Spleen (tissue), 11 donors: Measurements from ENCODE around the gene SH3D19. TPM values are rescaled to one million over a fixed set of nuclear protein-coding genes. Genes with fewer than 3 reads are reported as not detected.
"Not testable (repeated sequence)": the region's sequence is repeated elsewhere in the genome, so short reads cannot be mapped to it uniquely, and the experiment has no call there.

Experiments
- DNase-seq: peaks from one replicate; pipeline ENCODE4 v3.0.0-alpha.2; 2020
- H3K27ac ChIP-seq, 8 donors: fragments of 200-600 bp; sonication (generic) in 7 of 8; 1 replicate in 4 of 8; 2 replicates in 4 of 8; pipeline versions ENCODE4 v1.5.0 to v1.8.0; 2016 to 2021; ENCODE audit warnings: inconsistent platforms in 4 of 8, mild to moderate bottlenecking in 4 of 8, moderate library complexity in 1 of 8
- H3K27me3 ChIP-seq, 7 donors: fragments of 200-600 bp; sonication (generic) in 6 of 7; replicated peaks in 1 of 7; 1 replicate in 4 of 7; 2 replicates in 3 of 7; pipeline versions ENCODE4 v1.5.0 to v1.8.0; 2016 to 2021; ENCODE audit warnings: inconsistent platforms in 3 of 7, mild to moderate bottlenecking in 1 of 7
- H3K36me3 ChIP-seq, 6 donors: fragments of 200-600 bp; sonication (generic) in 5 of 6; 1 replicate in 4 of 6; 2 replicates in 2 of 6; pipeline versions ENCODE4 v1.5.0 to v1.8.0; 2016 to 2021; ENCODE audit warnings: inconsistent platforms in 2 of 6
- H3K4me1 ChIP-seq, 6 donors: fragments of 200-600 bp; sonication (generic) in 5 of 6; 1 replicate in 3 of 6; 2 replicates in 3 of 6; pipeline versions ENCODE4 v1.5.0 to v1.8.0; 2016 to 2021; ENCODE audit warnings: inconsistent platforms in 3 of 6
- H3K4me3 ChIP-seq, 8 donors: fragments of 200-600 bp; sonication (generic) in 7 of 8; 1 replicate in 4 of 8; 2 replicates in 4 of 8; pipeline versions ENCODE4 v1.5.0 to v1.8.0; 2016 to 2021; ENCODE audit warnings: inconsistent platforms in 4 of 8, mild to moderate bottlenecking in 4 of 8, moderate library complexity in 2 of 8
- H3K9me3 ChIP-seq, 8 donors: fragments of 200-600 bp; sonication (generic) in 7 of 8; 1 replicate in 4 of 8; 2 replicates in 4 of 8; pipeline versions ENCODE4 v1.5.0 to v1.8.0; 2016 to 2021; ENCODE audit warnings: inconsistent platforms in 4 of 8
- CTCF ChIP-seq, 11 experiments: fragments of 200-600 bp in 7 of 11; fragments of 450-650 bp in 4 of 11; sonication (generic) in 4 of 11; IDR thresholded peaks in 8 of 11; conservative IDR thresholded peaks in 3 of 11; 1 replicate in 7 of 11; 2 replicates in 4 of 11; pipeline versions ENCODE4 v1.4.0 to v1.8.0; 2016 to 2021; ENCODE audit warnings: antibody characterized with exemption in 11 of 11, inconsistent platforms in 4 of 11, mild to moderate bottlenecking in 1 of 11
- POLR2A ChIP-seq, 3 donors: fragments of 450-650 bp; IDR thresholded peaks; one replicate each; pipeline ENCODE4 v1.5.1; 2017; ENCODE audit warnings: antibody characterized with exemption in 3 of 3, mild to moderate bottlenecking in 1 of 3
- POLR2AphosphoS5 ChIP-seq, 3 donors: sonication (generic); formaldehyde crosslinking; IDR thresholded peaks; one replicate each; pipeline ENCODE4 v1.5.1; 2017; ENCODE audit warnings: antibody characterized with exemption in 3 of 3
- WGBS, 5 donors: extraction: QIAGEN DNeasy Blood & Tissue Kit in 3 of 5; methylation state at CpG; one replicate each; pipeline versions ENCODE4 v1.1.5 to v1.1.7; 2013 to 2018; 5-methylcytosine and 5-hydroxymethylcytosine counted together
- intact Hi-C: fragments of 100-400 bp; cut with DNase I; formaldehyde crosslinking; loops from one replicate; pipeline ENCODE4 v1.15.0; 2023; ENCODE audit warnings: low total_unique reads
- polyA plus RNA-seq, 3 donors: library from polyadenylated mRNA; stranded (reverse); fragments of 200-250 nt; gene quantifications; one replicate each; pipeline ENCODE4 v1.2.1, GENCODE V29; 2013
- total RNA-seq, 7 donors: library from RNA; depleted of rRNA in 3 of 7; stranded (reverse); fragments of >200 nt in 3 of 7; fragmentation: NEBNext Ultra II Directional in 4 of 7; extraction: Animal tissue kit (Norgen Biotek cat#: 25700) in 4 of 7; gene quantifications; one replicate each; pipeline versions ENCODE4 v1.1.0 to v1.2.1, GENCODE V29; 2016 to 2021
- donor health status: healthy with polysubstance abuse.
- donor health status: DM: no; HTN: no; CAD: no; lungs with moderate emphysema.
- donor health status: DM: no; HTN: no; CAD: no.
- donor health status: Bipolar disorder and iron deficiency.
- donor health status: healthy.
- donor health status: DM: no; HTN: no; CAD: no.
- donor health status: DM: yes; HTN: yes; CAD: no.

The SH3D19 gene
- total and polyA plus RNA-seq, 10 donors: 3.0 to 33.3 (median 14.7) TPM

- H3K27me3 ChIP-seq: no peaks in the 10 kb centered on the region
- H3K9me3 ChIP-seq: peaks cover 0 to 6% (median 0%) of the 10 kb centered on the region in 8 donors
- no peaks in the 10 kb centered on the region for H3K4me1 ChIP-seq
- DNase-seq: no peak
- TF ChIP-seq CTCF (IDR thresholded peaks at IDR 0.05 in 8 of 11, conservative IDR thresholded peaks at IDR 0.05 in 3 of 11): no peak
- TF ChIP-seq POLR2AphosphoS5 (IDR thresholded peaks at IDR 0.05): no peak
- no peak for TF ChIP-seq POLR2A (IDR thresholded peaks at IDR 0.05)
- no peaks in the 10 kb centered on the region for H3K36me3 ChIP-seq
- intact Hi-C loops: no loop called here
- 90 to 96% (median 92%) methylated on average over 3 of the region's 3 CpGs for WGBS, 5 donors
- no peak overlapping the region for H3K27ac ChIP-seq
- H3K4me3 ChIP-seq: no peak overlapping the region
These were observed 85.8 kb downstream of the SH3D19 start for GRCh38 chr4:151239608-151240007.

- TF ChIP-seq POLR2AphosphoS5 (IDR thresholded peaks at IDR 0.05): no peak
- no peak for TF ChIP-seq CTCF (IDR thresholded peaks at IDR 0.05 in 8 of 11, conservative IDR thresholded peaks at IDR 0.05 in 3 of 11)
- TF ChIP-seq POLR2A (IDR thresholded peaks at IDR 0.05): no peak
- intact Hi-C loops: no loop called here
- peaks cover 0 to 6% (median 0%) of the 10 kb centered on the region in 8 donors for H3K9me3 ChIP-seq
- no peak overlapping the region for H3K27ac ChIP-seq
- DNase-seq: no peak
- H3K27me3 ChIP-seq: no peaks in the 10 kb centered on the region
- H3K4me3 ChIP-seq: no peak overlapping the region
- H3K36me3 ChIP-seq: no peaks in the 10 kb centered on the region
- WGBS, 5 donors: 45 to 69% (median 52%) methylated on average over 3 of the region's 3 CpGs
- no peaks in the 10 kb centered on the region for H3K4me1 ChIP-seq
These were observed 86.9 kb downstream of the SH3D19 start for GRCh38 chr4:151238477-151238876.

GRCh38 chr4:151236036-151236435, 89.4 kb downstream of the SH3D19 start:
- Histone ChIP-seq H3K4me3 (no peak overlapping the region), H3K4me1 (no peaks in the 10 kb centered on the region), H3K9me3 (peaks cover 0 to 6% (median 0%) of the 10 kb centered on the region in 8 donors), H3K27ac (no peak overlapping the region), H3K27me3 (no peaks in the 10 kb centered on the region), H3K36me3 (no peaks in the 10 kb centered on the region)
- 95 to 98% (median 97%) methylated on average over 25 to 27 of the region's 27 CpGs for WGBS, 5 donors
- DNase-seq: no peak
- TF ChIP-seq CTCF (IDR thresholded peaks at IDR 0.05 in 8 of 11, conservative IDR thresholded peaks at IDR 0.05 in 3 of 11): no peak
- intact Hi-C loops: no loop called here

GRCh38 chr4:151235373-151235772, 90.0 kb downstream of the SH3D19 start:
- WGBS, 5 donors: 79 to 100% (median 86%) methylated on average over 1 of the region's 1 CpG
- H3K4me3 ChIP-seq, H3K36me3 ChIP-seq, H3K27ac ChIP-seq, H3K9me3 ChIP-seq, H3K27me3 ChIP-seq, intact Hi-C loops, H3K4me1 ChIP-seq, DNase-seq: not testable (repeated sequence)

- Histone ChIP-seq H3K4me1 (no peaks in the 10 kb centered on the region), H3K27ac (no peak overlapping the region), H3K4me3 (no peak overlapping the region), H3K9me3 (peaks cover 0 to 6% (median 0%) of the 10 kb centered on the region in 8 donors), H3K36me3 (no peaks in the 10 kb centered on the region), H3K27me3 (no peaks in the 10 kb centered on the region)
- no peak for TF ChIP-seq POLR2A (IDR thresholded peaks at IDR 0.05)
- no peak for TF ChIP-seq POLR2AphosphoS5 (IDR thresholded peaks at IDR 0.05)
- TF ChIP-seq CTCF (IDR thresholded peaks at IDR 0.05 in 8 of 11, conservative IDR thresholded peaks at IDR 0.05 in 3 of 11): no peak
- no peak for DNase-seq
- 94 to 98% (median 96%) methylated on average over 5 of the region's 5 CpGs for WGBS, 5 donors
- intact Hi-C loops: no loop called here
These were observed 91.8 kb downstream of the SH3D19 start for GRCh38 chr4:151233600-151233999.
